HL-60 (cell line): ENCODE measurements around the gene LTB4R.

Experiments
- DNase-seq, 2 experiments: peaks; one replicate each; pipeline ENCODE4 v3.0.0-alpha.2; 2010 to 2020; ENCODE audit warnings: low read depth in 1 of 2, low spot score in 1 of 2
- H3K27ac ChIP-seq: fragments of 250-450 bp; sonication (Bioruptor Pico); replicated peaks from 2 replicates; pipeline ENCODE4 v1.5.1; 2020; ENCODE audit warnings: mild to moderate bottlenecking, moderate library complexity
- H3K27me3 ChIP-seq: fragments of 250-450 bp; sonication (Bioruptor Pico); 2 replicates; pipeline ENCODE4 v1.5.1; 2021; ENCODE audit warnings: mild to moderate bottlenecking, moderate library complexity; ENCODE audit not compliant: insufficient read depth, poor library complexity, severe bottlenecking
- H3K4me3 ChIP-seq: replicated peaks from 2 replicates; pipeline ENCODE4 v1.5.1; 2011; ENCODE audit warnings: mild to moderate bottlenecking, control low read depth, low read length; ENCODE audit not compliant: insufficient read depth
- GABPA ChIP-seq: IDR thresholded peaks from 2 replicates; pipeline ENCODE4 v1.6.1; 2012; ENCODE audit warnings: low read depth
- POLR2AphosphoS5 ChIP-seq: IDR thresholded peaks from 2 replicates; pipeline ENCODE4 v1.6.1; 2012; ENCODE audit warnings: low read depth
- SPI1 ChIP-seq: IDR thresholded peaks from 2 replicates; pipeline ENCODE4 v1.6.1; 2012; ENCODE audit warnings: low read depth, mild to moderate bottlenecking, borderline replicate concordance
- TF ChIP-seq, protein P1 (sequence below): IDR thresholded peaks from 2 replicates; pipeline ENCODE4 v1.6.1; 2012; ENCODE audit warnings: low read depth; ENCODE audit not compliant: insufficient replicate concordance
- TF ChIP-seq, protein P2 (sequence below): IDR thresholded peaks from one replicate; pipeline ENCODE4 v1.5.1; 2011; ENCODE audit warnings: low read length, control low read depth, inconsistent platforms; ENCODE audit not compliant: insufficient read depth

LTB4R gene

DNA sequence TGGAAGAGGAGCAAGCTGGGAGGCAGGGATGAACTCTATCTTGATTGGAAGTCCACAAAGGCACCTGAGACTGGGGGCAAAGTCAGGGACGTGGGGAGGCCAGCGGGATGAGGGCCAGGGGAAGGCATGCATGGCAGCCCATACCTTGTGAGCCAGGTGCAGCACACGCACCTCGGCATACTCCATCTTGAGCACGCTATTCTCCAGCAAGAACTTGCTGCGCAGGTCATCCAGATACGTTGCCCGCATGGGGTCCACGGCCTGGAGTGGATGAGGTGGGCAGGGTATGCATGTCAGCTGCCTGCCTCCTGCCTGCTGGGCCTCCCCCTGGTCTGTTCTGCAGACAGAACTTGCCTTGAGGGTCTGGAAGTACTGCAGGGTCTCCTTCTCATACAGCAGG is 43.8 kb upstream of the LTB4R start:
- H3K27me3 ChIP-seq: no peaks in the 10 kb centered on the region
- no peak for DNase-seq
- TF ChIP-seq, protein P1, sequence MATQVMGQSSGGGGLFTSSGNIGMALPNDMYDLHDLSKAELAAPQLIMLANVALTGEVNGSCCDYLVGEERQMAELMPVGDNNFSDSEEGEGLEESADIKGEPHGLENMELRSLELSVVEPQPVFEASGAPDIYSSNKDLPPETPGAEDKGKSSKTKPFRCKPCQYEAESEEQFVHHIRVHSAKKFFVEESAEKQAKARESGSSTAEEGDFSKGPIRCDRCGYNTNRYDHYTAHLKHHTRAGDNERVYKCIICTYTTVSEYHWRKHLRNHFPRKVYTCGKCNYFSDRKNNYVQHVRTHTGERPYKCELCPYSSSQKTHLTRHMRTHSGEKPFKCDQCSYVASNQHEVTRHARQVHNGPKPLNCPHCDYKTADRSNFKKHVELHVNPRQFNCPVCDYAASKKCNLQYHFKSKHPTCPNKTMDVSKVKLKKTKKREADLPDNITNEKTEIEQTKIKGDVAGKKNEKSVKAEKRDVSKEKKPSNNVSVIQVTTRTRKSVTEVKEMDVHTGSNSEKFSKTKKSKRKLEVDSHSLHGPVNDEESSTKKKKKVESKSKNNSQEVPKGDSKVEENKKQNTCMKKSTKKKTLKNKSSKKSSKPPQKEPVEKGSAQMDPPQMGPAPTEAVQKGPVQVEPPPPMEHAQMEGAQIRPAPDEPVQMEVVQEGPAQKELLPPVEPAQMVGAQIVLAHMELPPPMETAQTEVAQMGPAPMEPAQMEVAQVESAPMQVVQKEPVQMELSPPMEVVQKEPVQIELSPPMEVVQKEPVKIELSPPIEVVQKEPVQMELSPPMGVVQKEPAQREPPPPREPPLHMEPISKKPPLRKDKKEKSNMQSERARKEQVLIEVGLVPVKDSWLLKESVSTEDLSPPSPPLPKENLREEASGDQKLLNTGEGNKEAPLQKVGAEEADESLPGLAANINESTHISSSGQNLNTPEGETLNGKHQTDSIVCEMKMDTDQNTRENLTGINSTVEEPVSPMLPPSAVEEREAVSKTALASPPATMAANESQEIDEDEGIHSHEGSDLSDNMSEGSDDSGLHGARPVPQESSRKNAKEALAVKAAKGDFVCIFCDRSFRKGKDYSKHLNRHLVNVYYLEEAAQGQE: no peak
- no peak for TF ChIP-seq POLR2AphosphoS5
- TF ChIP-seq, protein P2, sequence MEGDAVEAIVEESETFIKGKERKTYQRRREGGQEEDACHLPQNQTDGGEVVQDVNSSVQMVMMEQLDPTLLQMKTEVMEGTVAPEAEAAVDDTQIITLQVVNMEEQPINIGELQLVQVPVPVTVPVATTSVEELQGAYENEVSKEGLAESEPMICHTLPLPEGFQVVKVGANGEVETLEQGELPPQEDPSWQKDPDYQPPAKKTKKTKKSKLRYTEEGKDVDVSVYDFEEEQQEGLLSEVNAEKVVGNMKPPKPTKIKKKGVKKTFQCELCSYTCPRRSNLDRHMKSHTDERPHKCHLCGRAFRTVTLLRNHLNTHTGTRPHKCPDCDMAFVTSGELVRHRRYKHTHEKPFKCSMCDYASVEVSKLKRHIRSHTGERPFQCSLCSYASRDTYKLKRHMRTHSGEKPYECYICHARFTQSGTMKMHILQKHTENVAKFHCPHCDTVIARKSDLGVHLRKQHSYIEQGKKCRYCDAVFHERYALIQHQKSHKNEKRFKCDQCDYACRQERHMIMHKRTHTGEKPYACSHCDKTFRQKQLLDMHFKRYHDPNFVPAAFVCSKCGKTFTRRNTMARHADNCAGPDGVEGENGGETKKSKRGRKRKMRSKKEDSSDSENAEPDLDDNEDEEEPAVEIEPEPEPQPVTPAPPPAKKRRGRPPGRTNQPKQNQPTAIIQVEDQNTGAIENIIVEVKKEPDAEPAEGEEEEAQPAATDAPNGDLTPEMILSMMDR: no peak
- TF ChIP-seq GABPA: no peak
- no peak for TF ChIP-seq SPI1
- H3K4me3 ChIP-seq: no peak overlapping the region
- H3K27ac ChIP-seq: no peak overlapping the region

- TF ChIP-seq SPI1: no peak
- TF ChIP-seq, protein P2: no peak
- TF ChIP-seq POLR2AphosphoS5: no peak
- no peak for TF ChIP-seq GABPA
- TF ChIP-seq, protein P1: no peak
- H3K4me3 ChIP-seq: no peak overlapping the region
Measured at GRCh38 chr14:24268225-24268624, 43.1 kb upstream of the LTB4R start.

DNA sequence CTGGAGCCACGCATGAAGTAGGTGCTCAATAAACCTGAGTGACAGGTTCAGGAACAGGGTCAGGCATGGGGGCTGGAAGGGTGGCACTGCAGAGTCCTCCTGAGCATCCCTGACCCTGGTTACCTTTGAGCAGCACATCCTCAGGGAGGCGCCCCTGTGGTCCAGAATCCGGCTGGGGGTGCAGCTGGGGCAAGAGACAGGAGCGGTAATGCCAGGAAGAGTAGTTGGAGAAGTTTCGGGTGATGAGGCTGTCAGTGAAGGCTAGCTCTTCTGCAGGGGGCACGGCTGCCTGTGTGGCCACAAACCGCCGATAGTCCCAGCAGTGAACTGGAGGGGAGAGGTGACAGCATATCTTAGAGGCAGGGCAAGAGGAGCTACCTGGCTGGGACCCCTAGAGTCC is 41.9 kb upstream of the LTB4R start:
- TF ChIP-seq GABPA: no peak
- no peak for TF ChIP-seq SPI1
- no peak for TF ChIP-seq POLR2AphosphoS5
- TF ChIP-seq, protein P2: no peak
- TF ChIP-seq, protein P1: no peak
- no peaks in the 10 kb centered on the region for H3K27me3 ChIP-seq
- H3K27ac ChIP-seq: no peak overlapping the region
- no peak for DNase-seq
- no peak overlapping the region for H3K4me3 ChIP-seq

More at GRCh38 chr14:24268225-24268624, 43.1 kb upstream of the LTB4R start:
- DNase-seq: no peak
- no peaks in the 10 kb centered on the region for H3K27me3 ChIP-seq
- H3K27ac ChIP-seq: no peak overlapping the region
